HEK293T (cell line): ENCODE data around the gene ABR.

ENCODE experiments used
- BHLHE40 ChIP-seq: fragments of 450-650 bp; IDR thresholded peaks from 2 replicates; pipeline ENCODE4 v1.6.1; 2016; ENCODE audit warnings: mild to moderate bottlenecking, moderate library complexity, borderline replicate concordance
- ELF4 ChIP-seq: fragments of 450-650 bp; IDR thresholded peaks from 2 replicates; pipeline ENCODE4 v1.6.1; 2017; ENCODE audit warnings: antibody characterized with exemption
- SP1 ChIP-seq: fragments of 450-650 bp; IDR thresholded peaks from 2 replicates; pipeline ENCODE4 v1.6.1; 2017
- SUZ12 ChIP-seq: fragments of 450-650 bp; IDR thresholded peaks from 2 replicates; pipeline ENCODE4 v1.6.1; 2016; ENCODE audit warnings: mild to moderate bottlenecking

- TF ChIP-seq BHLHE40 (no peak), ELF4 (no peak), SP1 (no peak), SUZ12 (no peak)
These were observed 204.3 kb downstream of the ABR start for GRCh38 chr17:975371-975915.
